NCI-H187 treated with DMSO at 0.1 percent for 48 hours (cell line): ENCODE results near the gene TRPM3.

Experiments used
- DNase-seq: peaks from one replicate; lab custom pipeline; 2025; lab: John Stamatoyannopoulos, UW

TRPM3 gene

DNA sequence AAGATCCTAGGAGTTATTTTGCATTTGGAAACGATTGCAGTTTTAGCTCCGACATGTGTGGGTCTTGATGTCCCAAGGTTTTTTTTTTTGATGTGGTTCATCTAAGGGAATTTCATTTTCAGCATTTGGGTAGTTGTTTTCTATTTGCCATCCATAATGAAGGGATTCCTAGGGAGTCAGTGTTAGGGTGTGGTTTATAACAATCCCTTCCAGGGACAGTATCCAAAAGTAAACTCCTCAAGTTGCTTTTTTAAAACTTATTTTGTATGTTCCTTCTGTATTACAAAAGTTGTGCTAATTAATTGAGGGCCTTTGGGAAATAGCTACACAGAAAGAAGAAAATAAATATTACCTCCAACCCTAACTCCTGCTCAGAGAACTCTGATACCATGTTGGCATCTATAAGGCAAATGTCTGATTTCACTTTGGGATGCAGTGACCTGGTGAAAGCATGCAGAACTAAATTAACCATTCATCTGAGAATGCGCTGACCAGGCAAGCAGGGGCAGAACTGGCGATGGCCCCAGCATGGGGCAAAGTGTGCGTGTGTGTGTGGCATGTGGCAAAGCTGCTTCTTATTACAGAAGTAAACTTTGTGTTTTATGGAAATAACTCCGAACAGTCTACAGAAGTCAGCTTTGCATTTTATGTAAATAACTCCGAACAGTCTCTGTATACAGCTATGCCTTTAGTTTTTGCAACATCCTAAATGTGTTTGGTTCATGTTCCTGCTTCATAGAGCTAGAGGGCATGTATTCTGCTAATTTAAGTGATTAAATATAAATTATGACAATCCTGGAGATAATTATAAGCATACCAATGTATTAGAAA, 237.2 kb downstream of the TRPM3 start:
- DNase-seq: no peak

DNA sequence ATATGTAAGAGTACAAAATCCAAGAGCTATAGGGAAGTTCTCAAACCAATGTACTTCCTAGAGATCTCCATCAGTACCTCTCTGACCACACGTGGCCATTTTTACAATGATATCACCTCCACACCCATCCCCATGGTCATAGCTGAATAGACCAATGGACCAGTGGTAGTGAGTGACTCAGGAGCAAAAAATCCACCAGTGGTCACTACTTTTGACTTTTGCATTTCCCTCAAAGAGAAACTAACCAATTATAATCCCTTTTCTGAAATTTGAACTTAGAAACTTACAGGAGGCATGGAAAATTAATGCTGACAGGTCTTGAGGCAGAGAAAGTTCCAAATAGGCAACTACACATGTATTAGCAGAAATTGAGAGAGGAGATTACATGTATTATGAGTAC, 238.4 kb downstream of the TRPM3 start:
- no peak for DNase-seq

DNA sequence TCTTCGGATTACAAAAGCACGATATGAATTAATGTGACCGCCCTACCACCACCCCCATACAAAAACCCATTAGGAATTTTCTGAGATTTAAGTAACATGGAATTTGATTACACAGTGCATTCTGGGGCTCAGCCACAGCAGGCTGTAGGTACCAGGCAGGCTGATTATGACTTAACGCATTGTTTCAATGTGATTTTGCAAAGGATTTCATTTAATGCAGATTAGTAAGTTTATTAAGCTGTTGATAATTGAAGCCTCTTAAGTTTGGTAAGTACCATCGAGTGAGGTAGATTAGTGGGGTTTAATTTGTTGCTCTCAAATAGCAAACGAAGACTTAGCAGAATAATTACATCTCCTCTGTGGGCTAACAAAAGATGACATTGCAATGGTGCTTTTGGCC, 240.1 kb downstream of the TRPM3 start:
- DNase-seq: no peak

DNA sequence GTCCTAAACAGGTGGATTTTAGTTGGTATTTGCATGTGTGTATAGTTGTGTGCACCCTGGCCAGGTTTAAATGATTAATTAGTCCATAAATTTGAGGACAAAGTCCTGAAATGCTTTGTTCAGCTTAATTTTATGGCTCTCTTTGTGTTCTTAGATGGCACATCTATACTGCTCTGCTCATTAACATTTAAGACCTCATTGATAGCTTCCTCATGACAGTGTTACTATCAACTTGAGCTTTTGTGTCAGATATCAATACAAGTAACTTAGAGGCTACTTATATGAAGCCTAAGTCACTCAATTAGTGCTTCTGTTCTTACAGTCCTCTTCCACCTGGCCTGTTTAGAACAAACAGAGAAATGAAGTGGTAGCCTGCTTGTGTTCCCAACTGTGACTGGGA, 240.9 kb downstream of the TRPM3 start:
- no peak for DNase-seq

DNA sequence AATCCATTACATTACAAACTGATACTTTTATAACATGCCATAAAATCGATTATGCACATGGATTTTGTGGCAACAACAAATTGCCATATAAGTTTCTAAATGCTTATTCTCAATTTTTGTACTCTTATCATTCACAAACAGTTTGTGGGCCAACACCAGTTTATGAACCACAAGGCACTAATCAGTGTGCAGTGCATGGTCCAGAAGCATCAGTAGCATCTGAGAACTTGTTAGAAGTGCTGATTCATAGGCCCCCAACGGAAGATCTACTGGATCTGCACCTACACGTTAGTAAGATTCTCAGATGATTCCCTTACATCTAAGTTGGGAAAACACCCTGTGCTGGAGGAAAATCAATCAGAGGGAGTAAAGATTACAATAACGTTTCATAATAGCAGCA, 242.8 kb downstream of the TRPM3 start:
- no peak for DNase-seq

DNA sequence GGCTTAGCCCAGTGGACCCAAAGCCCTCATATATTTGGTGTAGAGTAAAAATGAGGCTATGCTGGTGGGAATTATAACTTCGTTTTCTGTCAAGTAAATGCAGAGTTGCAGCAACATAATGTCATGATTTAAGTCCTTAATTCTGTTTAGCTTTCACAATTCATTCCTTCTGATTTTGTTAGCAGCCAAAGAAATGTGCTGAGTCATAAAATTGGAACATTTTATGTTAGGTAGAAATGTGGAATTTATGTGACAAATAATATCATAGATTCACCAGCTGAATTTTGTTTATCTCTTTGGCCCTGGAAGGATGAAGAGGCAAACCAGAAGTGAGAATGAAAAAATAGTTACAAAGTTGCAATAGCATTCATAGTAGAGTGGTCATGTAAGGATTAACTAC, 247.0 kb downstream of the TRPM3 start:
- DNase-seq: no peak

DNA sequence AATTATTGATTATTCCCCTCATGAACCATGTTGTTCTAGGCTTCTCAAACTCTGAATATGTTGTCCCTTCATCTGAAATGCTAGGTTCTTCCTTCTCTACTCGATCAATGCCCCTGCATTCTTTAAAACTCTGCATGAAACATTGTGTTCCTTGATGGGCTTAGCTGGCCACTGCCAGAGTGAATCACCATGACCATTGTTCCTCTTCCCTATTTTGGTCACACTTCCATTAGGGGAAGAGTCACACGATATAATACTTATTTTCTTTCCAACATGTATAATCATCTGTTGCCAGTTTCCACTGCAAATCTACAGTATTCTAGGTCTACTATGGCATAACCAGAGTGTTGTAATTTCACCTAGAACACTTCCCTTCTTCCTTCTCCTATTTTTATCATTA, 247.9 kb downstream of the TRPM3 start:
- no peak for DNase-seq

DNA sequence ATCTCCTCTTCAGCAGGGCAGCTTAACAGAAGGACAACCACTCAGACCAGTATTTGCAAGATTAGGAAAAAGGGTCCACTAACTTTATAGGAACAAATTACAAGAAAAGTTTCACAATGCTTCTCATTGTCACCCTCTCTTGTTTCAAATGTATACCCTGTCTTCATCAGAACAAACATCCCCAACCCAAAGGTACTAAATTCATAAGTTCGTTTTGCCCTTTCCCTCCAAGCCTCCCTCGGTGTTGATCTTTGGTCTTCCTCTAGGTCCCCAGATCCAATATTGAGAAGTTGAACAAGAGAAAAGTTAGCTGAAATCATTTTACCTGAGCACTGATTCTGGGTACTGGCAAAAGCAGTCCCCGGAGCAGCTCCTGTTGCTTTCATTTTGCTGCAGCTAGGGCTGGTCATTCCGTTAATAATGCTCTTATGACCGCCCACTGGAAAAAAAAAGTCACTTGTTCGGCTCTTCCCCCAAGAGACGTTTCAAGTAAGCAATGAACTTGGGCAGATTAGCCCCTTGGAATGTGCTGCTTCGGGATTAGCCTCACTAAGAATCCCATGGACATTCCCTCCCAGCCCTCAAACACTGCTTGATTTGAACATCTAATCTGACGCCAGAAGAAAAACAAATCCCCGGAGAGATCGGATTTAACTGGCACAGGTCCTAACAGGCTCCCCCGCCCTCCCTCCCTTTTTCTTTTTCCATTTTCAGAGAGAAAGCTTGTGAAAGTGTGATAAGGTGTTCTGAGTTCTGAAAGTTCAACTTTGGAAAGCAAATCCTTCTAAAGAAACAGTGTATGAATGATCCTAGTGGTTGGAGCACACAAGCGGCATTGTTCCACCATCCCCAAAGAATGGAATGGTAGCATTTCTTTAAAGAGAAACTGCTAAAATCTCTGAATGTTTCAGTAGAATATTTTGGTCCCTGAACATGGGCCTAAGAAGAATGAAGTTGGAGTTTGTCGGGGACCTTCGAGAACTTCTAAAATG, 252.5 kb downstream of the TRPM3 start:
- no peak for DNase-seq

DNA sequence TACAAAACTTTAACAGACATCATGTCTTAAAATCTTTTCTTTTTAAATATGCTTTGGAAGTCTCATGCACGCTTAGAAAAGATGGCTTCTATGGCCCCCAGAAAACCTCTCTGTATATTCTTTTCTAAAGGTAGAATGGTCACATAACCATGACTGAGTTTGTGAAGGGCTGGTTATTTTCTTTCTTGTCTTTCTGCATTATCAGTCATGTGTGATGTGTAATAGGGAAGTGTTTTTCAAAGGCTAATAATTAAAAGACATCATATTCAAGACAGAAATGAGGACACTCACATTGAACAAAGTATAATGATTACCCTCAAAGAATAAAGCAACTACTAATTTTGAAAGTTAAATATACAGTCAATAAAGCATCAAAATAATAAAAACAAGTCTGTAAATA, 253.4 kb downstream of the TRPM3 start:
- no peak for DNase-seq

DNA sequence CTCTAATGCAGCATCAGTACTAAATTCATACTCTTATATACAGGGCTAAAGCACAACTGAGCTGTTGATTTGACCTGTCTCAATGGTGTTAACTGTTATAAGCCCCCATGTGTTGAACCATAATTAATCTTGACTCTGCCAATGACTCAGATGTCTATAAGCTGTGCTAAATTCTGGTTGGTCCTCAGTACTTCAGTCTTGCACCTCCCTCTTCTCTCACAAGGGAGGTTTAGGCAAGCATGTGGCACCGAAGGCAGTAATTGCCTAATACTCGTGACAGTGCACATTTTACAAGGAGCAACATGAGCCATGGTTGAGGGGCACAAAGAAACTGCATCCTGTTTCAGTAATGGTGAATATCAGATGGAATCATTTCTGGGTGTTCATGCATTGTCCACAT, 255.9 kb downstream of the TRPM3 start:
- no peak for DNase-seq

DNA sequence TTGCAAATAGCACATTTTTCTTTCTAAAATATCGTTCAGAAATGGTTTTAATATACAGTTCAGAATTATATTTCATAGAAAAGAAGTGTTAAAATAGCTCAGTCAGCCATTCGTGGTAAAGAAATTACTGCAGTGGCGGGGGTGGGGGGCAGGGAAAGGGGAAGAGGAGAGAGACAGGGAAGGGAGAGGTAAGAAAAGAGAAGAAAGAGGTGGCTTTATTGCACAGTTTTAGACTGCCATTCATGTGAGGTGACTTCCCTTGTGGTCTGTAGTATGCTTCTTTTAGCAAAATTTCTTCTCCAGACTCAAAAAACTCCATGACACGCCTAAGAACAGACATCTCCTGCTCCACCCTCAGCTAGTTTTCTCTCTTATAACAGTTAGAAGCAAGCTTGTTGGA, 259.6 kb downstream of the TRPM3 start:
- no peak for DNase-seq

DNA sequence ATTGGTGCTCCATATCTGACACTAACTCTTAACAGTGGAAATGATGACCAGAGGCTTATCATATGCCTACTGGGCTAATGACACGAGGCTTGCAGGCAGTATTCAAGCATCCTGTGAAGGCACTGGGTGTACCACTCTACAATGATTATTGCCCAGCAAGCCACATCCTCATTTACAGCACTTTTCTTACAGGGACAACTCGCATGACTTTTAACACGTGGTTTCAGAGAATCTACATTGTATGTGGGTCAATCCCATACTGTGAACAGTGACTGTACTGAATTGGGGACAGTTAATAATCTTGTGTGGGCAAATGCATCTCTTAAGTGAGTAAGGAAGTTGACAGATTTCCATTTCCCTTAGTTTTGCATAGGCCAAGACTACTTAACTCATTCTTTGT, 260.0 kb downstream of the TRPM3 start:
- no peak for DNase-seq

DNA sequence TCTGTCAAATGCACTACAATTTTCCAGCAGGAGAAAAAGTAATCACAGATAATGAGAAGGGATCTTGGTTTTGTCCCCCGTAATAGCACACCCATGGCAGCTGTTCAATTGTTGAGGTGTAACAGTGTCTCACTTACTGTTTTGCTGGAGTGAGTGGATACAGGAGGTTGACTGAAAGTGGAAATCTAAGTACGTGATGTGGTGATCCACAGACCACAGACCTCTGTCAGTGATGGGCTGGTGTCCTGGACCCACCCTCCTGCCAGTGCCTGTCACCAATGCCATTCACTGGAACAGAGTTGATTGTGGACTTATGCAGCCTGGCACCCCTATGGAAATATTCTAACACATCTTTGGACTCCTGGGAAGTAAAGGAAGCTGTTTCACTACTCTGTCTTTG, 261.7 kb downstream of the TRPM3 start:
- DNase-seq: no peak

DNA sequence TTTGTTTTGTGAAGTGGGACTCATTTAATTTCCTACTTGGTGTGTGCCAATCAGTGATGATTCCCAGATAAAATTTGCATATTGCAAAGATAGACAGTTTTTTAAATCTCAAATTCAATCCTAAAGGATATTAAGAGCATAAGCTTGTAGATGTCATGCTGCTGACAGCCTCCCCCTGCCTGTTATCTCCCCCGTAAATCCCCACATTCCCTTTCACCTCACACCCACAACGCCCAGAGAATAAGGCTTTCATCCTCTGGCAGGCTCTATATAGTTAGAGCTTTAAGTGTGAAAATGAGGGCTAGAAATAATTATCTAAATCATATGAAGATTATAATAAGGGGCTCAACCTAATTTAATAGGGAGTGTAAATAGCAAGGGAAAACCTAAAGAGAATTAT, 265.0 kb downstream of the TRPM3 start:
- DNase-seq: no peak

DNA sequence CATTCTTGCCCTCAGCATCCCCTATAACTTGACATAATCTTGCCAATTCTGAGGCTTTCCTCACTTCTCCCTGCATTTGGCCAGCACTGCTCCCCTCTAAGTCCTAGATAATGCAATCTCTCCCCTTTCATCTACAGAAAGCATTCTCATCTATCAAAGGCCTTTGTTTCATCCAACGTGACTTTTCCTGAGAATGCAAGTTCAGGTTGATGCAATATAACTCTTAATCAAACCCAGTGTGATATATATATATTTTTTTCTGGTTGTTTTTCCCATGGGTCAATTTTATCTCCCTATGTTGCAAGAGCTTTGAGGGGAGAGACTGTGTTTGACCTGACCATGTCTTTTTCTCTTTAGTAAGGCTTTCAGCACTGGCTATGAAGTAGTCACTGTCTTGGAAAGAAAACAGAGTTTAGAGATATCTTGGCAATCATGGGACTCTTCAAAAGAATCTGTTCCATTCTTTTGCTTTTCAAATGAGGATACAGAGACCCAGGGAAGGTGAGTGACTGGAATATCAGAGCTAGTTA, 268.6 kb downstream of the TRPM3 start:
- DNase-seq: no peak

DNA sequence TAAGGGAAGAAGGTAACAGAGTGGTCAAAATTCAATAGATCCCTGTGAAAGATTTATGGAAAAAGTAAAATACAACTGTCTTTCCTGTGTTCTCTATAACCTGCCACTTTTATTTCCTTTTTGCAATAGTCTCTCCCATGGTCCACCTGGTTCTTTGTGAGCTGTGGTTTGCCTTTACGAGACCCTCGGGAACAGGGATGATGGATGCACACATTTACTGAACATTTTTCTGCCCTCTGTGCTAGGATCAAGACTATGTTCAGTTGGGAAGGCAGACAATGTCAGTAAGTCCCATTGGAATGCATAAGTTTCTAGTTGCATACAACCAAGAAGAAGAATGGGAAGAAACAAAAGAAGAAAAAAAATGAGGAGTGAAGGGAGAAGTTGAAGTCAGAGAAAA, 281.2 kb downstream of the TRPM3 start:
- DNase-seq: no peak

DNA sequence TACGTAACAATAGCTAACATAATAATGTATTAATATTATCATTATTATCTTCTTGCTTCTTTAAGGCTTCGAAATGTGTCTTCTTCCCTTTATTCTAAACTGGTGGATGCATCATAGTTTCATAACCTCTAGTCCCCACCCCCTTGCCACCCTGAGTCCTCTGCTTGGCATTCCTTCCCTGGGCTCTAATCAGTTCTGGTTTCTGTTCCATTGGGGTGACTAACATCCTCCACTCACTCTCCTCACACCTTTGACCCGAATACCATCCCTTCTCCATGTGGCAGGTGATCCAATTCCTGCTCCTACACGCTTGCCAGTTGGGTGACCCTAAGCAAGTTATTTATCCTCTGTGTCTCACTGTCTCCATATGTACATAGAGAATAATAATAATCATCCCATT, 286.1 kb downstream of the TRPM3 start:
- DNase-seq: no peak

DNA sequence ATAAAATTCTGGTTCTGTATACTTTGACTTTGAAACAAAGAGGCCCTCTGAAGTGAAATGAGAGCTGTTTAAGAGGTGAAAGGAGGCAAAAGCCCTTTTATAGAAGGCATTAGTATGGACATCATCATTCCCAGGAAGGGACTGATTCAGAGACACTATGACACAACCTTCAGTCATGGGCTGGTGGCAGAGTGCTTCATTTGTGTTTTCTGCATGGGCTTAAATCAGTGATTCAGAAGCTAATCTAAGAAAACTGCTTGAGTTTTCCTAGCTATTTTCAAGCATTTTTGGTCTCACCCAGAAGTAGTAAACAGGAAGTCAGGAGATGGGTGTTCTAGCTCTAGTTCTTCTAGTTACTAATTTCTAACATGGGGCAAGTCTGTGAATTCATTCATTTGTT, 288.9 kb downstream of the TRPM3 start:
- DNase-seq: no peak

DNA sequence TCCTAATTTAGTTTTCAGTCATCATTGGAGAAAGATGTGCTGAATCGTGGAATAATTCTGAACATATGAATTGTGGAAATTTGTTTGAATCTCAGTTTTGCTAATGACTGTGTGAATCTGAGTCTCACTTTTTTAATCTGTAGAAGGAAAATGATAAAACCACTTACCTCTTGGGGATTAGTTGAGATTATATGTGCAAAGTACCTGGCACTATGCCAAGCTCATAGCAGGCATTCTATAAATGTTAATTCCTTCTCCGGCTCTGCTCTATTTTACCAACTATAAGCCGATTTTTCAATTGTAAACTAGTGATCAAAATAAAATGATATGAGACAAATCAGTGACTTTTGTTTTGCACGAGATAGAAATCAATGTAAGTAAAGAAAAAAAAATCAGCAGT, 290.8 kb downstream of the TRPM3 start:
- DNase-seq: no peak

DNA sequence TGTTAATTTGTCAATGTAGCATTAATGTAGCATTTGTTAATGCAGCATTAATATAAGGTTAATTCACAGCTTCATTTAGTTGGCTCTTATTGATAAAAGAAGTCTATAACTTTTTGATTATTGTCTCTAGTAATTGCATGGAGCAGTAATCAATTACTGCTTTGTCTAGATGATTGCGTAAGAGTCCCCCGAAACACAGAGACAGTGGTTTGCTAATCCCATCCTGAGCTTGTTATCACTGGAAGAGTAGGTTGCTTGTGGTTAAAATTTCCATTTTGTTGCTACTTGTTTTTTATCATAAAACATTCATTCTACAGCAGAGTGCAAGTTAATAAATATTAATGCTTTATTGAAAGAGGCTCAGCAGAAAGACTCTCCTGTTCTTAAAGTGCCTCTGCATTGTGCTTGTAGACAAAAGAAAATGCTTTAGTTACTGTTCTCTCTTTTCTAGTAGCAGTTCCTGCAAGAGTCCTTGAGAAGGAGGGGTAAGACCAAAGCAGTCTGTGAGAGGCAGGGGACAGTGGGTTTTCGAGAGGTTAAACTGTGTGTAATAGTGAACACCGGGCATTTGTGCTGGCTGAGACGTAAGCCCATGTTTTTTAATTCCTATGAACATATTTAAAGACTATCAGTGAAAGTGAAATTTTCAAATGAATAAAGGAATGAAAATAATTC, 291.7 kb downstream of the TRPM3 start:
- DNase-seq: no peak

DNA sequence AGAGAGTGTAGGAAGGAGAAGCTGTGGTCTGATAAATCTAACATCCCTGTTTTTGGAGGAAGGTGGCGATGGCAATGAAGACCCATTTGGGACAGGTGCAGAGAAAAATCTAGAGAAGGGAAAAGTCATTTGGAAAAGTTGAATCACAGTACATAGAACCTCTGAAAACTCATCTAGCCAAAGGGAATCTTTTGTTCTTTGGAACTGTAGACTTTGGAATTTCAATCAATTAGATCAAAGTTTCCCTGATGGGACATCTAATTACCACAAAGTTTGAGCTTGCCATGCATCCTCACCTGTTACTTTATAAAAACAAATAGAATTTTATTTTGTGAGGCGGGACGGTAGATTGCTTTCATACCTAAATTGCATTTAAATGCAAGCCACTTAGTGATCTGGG, 294.9 kb downstream of the TRPM3 start:
- no peak for DNase-seq

DNA sequence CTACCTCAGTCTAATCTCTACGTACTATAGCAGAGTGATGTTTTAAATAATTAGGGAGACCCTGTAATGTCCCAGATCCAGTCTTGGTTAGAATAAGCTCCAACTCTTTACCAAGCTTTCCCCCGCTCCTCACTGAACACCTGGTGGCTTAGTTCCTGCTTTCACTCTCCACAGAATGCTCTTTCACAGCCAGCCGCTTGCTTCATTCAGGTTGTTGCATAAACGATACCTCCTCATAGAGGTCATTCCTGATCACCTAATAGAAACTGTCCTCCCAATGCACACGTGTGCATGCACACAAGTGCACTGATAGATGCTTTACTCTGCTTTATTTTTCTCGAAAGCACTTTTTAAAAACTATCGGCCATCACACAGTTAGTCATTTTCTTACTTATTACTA, 298.1 kb downstream of the TRPM3 start:
- DNase-seq: no peak
